GM13976 (cell line): Measurements from ENCODE around the gene COLEC12.

Experiments used
- DNase-seq: peaks from one replicate; pipeline ENCODE4 v3.0.0; 2012; ENCODE audit warnings: low spot score
- in situ Hi-C: fragments of 300-500 bp; cut with MboI; formaldehyde crosslinking; loops from one replicate; pipeline ENCODE4 v1.12.0; 2022; ENCODE audit warnings: low sequenced_read_pairs, mixed read lengths, inconsistent platforms; ENCODE audit not compliant: unreplicated experiment
- TF ChIP-seq, protein P1 (sequence below): IDR thresholded peaks from 2 replicates; pipeline ENCODE4 v1.5.1; 2012; ENCODE audit warnings: borderline replicate concordance, mild to moderate bottlenecking; ENCODE audit not compliant: insufficient read depth; ENCODE audit errors: extremely low read depth, missing control alignments, control extremely low read depth

COLEC12 gene

GRCh38 chr18:389658-390357 lies 110.7 kb downstream of the COLEC12 start:
- TF ChIP-seq, protein P1, sequence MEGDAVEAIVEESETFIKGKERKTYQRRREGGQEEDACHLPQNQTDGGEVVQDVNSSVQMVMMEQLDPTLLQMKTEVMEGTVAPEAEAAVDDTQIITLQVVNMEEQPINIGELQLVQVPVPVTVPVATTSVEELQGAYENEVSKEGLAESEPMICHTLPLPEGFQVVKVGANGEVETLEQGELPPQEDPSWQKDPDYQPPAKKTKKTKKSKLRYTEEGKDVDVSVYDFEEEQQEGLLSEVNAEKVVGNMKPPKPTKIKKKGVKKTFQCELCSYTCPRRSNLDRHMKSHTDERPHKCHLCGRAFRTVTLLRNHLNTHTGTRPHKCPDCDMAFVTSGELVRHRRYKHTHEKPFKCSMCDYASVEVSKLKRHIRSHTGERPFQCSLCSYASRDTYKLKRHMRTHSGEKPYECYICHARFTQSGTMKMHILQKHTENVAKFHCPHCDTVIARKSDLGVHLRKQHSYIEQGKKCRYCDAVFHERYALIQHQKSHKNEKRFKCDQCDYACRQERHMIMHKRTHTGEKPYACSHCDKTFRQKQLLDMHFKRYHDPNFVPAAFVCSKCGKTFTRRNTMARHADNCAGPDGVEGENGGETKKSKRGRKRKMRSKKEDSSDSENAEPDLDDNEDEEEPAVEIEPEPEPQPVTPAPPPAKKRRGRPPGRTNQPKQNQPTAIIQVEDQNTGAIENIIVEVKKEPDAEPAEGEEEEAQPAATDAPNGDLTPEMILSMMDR = no peak
- in situ Hi-C loops = no loop called here
- DNase-seq = no peak

- in situ Hi-C loops = no loop called here
- DNase-seq = no peak
- TF ChIP-seq, protein P1 = no peak
Measured at GRCh38 chr18:388200-388599, 112.3 kb downstream of the COLEC12 start.

GRCh38 chr18:386994-387393 lies 113.5 kb downstream of the COLEC12 start:
- TF ChIP-seq, protein P1 = no peak
- in situ Hi-C loops = no loop called here
- no peak for DNase-seq

DNA sequence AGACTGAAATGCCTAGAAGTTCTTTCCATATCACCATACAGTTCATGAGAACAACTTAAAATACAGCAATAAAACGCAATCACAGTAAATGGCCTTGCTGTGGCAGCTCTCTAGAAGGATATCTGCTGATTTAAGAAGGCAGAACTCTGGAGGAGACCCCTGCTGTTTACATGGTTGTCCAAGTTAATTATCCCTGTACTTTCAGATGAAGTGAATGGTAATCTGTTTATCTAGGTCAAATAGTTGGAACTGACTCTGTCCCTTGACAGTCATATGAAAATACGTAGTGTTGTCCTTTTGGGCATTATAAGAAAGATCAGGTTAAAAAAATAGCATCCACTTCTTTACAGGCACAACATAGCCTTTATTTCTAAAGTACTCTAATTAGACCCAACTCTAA lies 115.6 kb downstream of the COLEC12 start:
- TF ChIP-seq, protein P1 = no peak
- in situ Hi-C loops = no loop called here
- DNase-seq = no peak

GRCh38 chr18:383135-383534 lies 117.4 kb downstream of the COLEC12 start:
- in situ Hi-C loops = no loop called here
- TF ChIP-seq, protein P1 = no peak
- no peak for DNase-seq

DNA sequence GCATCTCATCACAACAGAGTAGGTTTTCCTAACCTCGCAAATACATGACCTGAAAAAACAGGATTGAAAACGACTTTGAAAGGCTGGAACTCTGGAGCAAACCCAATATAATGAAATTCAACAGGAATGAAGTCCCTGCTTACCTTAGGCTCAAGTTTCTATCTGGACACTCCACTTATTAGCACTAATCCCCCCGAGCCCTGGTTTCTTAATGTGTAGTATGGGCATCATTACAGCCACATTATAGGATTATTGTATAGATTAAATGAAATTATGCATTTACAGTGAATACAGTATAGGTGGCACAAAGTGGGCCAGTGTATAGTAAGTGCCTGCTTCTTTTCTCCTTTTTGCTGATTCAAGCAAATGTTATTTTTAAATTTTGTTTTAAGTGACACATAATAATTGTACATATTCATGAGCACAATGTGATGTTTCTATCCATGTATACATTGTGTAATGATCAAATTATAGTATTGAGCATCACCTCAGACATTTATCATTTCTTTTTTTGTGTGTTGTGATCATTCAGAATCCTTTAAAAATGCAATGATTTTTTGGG lies 118.0 kb downstream of the COLEC12 start:
- DNase-seq = no peak
- TF ChIP-seq, protein P1 = no peak
- in situ Hi-C loops = no loop called here

GRCh38 chr18:379681-380330 lies 120.7 kb downstream of the COLEC12 start:
- TF ChIP-seq, protein P1 = no peak
- in situ Hi-C loops = no loop called here
- no peak for DNase-seq
